Erythroblast (primary cell): ENCODE results near the gene CAAP1.
"Not testable (repeated sequence)": the region's sequence is repeated elsewhere in the genome, so short reads cannot be mapped to it uniquely, and the experiment has no call there.

Experiments used
- DNase-seq, 2 experiments: peaks; one replicate each; lab custom pipeline; 2025; lab: John Stamatoyannopoulos, UW
- GATA1 ChIP-seq: IDR thresholded peaks from 2 replicates; pipeline ENCODE4 v1.6.1; 2011; ENCODE audit warnings: low read depth, mild to moderate bottlenecking, control low read depth, low read length, moderate library complexity
- POLR2A ChIP-seq: IDR thresholded peaks from 2 replicates; pipeline ENCODE4 v1.6.1; 2011; ENCODE audit warnings: mild to moderate bottlenecking, low read length

The CAAP1 gene

DNA sequence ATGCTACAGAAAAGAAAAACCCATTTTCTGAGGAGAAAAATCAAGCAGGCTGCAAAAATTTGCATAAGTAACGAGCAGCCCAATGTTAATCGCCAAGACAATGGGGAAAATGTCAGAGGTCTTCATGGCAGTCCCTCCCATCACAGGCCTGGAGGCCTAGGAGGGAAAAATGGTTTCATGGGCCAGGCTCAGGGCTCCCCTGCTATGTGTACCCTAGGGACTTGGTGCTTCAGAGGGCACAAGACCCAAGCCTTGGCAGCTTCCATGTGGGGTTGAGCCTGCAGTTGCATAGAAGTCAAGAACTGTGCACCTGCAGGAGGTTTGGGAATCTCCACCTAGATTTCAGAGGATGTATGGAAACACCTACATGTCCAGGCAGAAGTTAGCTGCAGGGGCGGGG lies 10.4 kb downstream of the CAAP1 start:
- DNase-seq = peak in 1 of 2 experiments; percentile 12
- TF ChIP-seq POLR2A (no peak), GATA1 (no peak)

GRCh38 chr9:26880262-26880661 lies 12.3 kb downstream of the CAAP1 start:
- DNase-seq = peak in 1 of 2 experiments; percentile 3
- TF ChIP-seq POLR2A = no peak
- TF ChIP-seq GATA1 = no peak

GRCh38 chr9:26875155-26875554 lies 17.4 kb downstream of the CAAP1 start:
- not testable (repeated sequence) for DNase-seq

- no peak for DNase-seq
- TF ChIP-seq POLR2A = no peak
- no peak for TF ChIP-seq GATA1
These were observed 22.3 kb downstream of the CAAP1 start for GRCh38 chr9:26870292-26870691.

DNA sequence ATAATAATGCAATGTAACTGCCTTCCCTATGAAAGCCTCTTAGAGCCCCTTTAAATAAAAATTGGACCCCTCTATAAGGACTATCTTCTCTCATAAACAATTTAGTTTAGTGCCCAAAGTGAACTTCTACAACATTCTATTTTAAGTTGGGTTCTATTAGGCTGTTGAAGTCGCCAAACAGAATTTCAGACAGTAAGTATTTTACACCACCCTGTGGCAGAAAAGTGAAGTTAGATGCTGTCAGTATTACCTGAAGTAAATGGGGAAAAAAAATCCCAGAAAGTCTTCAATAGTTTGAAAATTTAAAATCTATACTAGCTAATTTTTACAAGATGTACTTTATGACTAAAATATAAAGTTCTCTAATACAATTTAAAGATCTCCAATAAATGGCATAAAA lies 29.5 kb downstream of the CAAP1 start:
- no peak for DNase-seq
- no peak for TF ChIP-seq POLR2A
- TF ChIP-seq GATA1 = no peak

GRCh38 chr9:26856413-26857032 lies 36.1 kb downstream of the CAAP1 start:
- TF ChIP-seq GATA1 (no peak), POLR2A (no peak)
- DNase-seq = peak; percentile 71 to 78

DNA sequence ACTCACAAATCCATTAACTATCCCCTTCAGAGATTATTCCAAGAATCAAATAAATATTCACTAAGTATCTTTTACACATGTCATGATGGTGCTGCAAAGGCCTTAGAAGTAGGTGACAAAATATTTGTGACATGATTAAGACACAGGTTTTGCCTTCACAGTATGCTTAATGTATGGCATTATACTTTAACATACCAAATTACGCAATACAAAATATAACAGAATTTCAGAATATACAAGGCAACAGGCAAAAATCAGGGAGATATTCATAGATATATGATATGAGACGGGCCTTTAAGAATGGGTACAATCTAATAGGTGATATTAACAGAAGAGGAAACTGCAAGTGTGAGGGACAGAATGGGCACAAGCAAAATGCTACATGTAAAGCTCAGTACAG lies 41.6 kb downstream of the CAAP1 start:
- no peak for DNase-seq
- TF ChIP-seq POLR2A = no peak
- no peak for TF ChIP-seq GATA1

DNA sequence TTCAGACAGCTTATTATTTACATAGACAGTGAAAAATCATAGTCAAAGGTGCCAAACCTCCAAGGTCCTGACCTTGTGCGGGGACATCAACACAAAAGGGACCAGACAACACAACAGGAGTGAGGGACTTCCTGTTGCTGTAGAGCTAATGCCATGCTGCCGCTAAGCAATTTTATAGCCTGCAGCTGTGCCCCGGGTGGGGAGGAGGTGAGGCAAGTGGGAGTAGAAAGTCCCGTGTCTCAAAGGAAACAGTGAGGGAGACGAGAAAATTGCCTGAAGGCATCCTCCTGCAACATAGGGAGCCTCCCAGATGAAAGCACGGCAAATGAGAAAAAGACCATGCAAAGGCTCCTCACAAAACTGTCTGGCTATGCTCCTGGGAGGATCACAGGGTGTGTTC lies 58.8 kb downstream of the CAAP1 start:
- no peak for DNase-seq
- no peak for TF ChIP-seq POLR2A
- TF ChIP-seq GATA1 = no peak

DNA sequence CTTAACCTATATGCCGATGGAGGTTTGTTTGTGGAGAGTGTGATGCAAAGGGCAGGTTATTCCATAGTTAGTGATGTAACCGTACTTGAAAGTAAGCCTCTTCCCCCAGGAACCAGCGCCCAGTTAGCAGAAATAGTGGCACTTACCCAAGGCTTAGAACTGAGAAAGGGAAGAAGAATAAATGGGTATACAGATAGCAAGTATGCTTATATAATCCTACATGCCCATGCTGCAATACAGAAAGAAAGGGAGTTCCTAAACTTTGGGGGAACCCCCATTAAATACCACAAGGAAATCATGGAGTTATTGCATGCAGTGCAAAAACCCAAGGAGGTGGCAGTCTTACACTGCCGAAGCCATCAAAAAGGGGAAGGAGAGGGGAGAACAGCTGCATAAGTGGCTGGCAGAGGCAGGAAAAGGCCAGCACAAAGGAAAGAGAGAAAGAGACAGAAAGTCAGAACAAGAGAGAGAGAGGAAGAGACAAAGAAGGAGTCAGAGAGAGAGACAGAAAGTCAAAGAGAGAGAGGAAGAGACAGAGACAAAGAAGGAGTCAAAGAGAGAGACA lies 64.1 kb downstream of the CAAP1 start:
- DNase-seq = not testable (repeated sequence)

DNA sequence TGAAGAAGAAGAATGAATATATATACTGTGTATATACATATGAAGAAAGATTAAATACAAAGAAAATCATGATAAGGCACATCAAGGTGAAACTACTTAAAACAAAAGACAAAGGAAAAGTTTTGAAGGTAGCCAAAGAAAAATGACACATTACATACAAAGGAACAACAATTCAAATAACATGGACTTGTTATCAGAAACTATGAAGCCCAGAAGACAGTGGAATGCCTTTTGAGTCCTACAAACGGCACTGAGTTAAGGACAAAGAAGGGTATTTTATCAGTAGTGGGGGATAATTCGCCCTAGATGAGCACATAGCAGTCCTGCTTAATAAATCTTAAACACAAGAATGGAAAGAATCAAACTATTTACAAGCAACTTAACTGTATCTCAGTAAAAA lies 77.8 kb downstream of the CAAP1 start:
- TF ChIP-seq GATA1 (no peak), POLR2A (no peak)
- no peak for DNase-seq

- TF ChIP-seq POLR2A (no peak), GATA1 (no peak)
- no peak for DNase-seq
These were observed 79.4 kb downstream of the CAAP1 start for GRCh38 chr9:26813247-26813646.

DNA sequence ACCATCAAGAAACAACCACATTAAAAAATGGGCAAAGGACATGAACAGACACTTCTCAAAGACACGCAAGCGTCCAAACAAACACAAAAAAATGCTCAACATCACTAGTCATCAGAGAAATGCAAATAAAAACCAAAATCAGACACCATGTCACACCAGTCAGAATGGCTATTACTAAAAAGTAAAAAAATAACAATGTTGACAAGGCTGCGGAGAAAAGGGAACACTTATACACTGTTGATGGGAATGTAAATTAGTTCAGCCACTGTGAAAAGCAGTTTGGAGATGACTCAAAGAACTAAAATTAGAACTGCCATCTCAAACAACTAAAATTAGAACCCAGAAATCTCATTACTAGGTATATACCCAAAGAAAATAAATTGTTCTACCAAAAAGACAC lies 80.4 kb downstream of the CAAP1 start:
- no peak for DNase-seq
- no peak for TF ChIP-seq POLR2A
- no peak for TF ChIP-seq GATA1

DNA sequence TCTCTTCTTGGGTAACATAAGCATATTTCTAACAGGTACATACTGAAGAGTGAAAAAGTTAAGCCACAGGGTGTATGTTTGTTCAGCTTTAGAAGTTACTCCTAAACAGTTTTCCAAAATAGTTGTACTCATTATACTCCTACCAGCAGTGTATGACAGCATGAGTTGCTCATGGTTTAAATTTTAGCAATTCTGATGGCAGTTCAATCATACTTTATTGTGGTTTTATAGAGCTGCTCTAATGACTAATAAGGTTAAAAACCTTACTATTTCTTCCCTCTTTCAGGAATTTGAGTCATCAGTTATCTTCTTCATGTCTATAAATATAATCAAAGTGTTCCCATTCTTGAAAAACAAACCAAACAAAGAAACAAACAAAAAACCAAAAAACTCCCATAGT lies 81.5 kb downstream of the CAAP1 start:
- TF ChIP-seq POLR2A = no peak
- TF ChIP-seq GATA1 = no peak
- DNase-seq = no peak

DNA sequence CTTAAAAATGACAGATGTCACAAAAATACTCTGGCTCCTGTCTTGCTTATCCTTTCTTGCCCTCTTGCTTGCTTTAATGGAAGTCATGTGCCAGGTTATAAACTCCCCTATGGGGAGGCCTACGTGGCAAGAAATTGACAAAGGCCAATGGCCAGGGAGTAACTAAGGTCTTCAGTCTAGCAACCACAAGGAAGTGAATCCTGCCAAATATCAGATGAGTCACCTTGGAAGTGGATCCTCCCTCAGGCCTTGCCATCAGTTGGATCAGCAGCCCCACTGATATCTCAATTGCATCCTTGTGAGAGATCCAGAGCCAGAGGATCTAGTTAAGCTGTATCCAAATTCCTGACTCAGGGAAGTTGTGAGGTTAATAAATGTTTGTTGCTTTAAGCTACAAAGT lies 82.8 kb downstream of the CAAP1 start:
- TF ChIP-seq GATA1 (no peak), POLR2A (no peak)
- DNase-seq = no peak

DNA sequence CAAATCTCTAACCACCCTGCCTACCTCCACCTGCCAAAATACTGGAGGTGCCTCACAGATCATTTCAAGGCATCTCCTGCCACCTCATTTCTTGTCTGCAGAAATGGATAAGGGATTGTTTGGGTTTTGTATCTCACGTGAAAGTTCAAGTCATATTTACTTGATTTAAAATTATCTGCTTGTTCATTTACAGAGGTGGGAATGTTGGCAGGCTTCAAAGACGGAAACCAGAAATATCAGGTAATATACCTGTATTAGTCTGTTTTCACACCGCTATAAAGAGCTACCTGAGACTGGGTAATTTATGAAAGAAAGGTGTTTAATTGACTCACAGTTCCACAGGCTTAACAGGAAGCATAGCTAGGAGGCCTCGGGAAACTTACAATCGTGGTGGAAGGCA lies 85.4 kb downstream of the CAAP1 start:
- no peak for DNase-seq
- no peak for TF ChIP-seq POLR2A
- no peak for TF ChIP-seq GATA1

DNA sequence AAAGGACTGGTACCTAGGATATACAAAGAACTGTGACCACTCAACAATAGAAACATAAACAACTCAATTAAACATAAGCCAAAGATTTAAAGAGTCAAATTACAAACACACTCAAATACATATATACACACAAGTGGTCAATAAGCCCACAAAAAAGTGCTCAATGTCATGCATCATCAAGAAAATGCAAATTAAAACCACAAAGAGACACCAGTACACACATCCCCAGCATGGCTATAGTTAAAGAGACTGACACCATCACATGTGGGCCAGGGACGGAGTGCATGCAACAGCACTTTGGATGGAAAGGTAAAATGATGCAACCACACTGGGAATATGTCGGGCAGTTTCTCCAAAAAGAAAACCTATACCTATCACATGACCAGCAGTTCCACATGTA lies 89.7 kb downstream of the CAAP1 start:
- no peak for DNase-seq
- TF ChIP-seq GATA1 = no peak
- TF ChIP-seq POLR2A = no peak
